Stimulated activated CD4-positive, alpha-beta T cell treated with anti-CD3 and anti-CD28 coated beads, Interleukin-1b, Interleukin-23, amount 100 ng/mL, for 48 hours (primary cell): Measurements from ENCODE around the gene GZF1.
A peak's percentile ranks its signal among the peaks of the same experiment; 100 is the strongest.

ENCODE experiments used
- DNase-seq: peaks from one replicate; pipeline ENCODE4 v3.0.0-alpha.2; 2020

The GZF1 gene

DNA sequence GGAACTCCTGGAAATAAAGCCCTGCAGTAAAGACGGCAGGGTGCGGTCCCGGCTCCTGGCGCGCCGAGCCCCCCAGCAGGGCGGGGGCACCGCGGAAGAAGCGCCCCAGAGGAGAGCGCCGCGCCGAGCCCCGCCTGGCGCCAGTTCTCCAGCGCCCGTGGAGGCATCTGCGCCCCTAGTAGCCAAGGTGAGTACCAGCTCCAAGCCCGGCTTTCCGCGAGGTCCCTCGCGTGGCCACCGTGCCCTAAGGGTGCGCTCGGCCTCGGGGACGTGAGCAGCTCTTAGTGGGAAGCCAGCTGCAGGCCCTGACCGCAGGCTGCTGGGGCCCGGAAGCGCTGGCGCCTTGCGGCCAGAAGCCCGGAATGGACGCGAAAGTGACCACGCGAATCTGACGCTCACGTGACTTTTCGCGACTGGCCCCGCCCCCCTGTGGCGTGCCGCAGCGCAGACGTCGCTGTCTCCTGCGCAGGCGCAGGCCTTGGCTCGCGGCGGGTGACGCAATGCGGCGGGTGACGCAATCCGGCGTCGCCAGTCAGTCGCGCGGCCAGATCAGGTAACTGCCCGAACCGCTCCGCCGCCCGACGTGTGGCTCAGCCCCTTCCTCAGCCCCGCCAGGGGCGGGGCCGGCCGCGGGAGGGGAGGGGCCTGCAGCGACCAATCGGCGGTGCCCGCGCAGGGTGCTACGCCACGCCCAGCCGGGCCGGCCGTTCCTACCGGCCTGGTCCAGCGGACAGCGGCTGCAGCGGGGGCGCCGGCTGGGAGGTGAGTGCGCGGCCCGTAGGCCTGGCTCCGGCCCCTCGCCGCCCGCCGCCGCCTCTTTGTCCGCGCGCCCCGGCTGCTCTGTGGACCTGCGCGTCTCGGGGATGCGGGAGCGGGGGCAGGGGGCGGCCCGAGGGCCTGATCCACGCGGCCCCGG, at the start of gene GZF1:
GZF1 (plus strand) TSS at position 707 of the 916 bp plus-strand sequence. CDS start 2,202 bp downstream, outside the sequence.
- peak; percentile 97 for DNase-seq

DNA sequence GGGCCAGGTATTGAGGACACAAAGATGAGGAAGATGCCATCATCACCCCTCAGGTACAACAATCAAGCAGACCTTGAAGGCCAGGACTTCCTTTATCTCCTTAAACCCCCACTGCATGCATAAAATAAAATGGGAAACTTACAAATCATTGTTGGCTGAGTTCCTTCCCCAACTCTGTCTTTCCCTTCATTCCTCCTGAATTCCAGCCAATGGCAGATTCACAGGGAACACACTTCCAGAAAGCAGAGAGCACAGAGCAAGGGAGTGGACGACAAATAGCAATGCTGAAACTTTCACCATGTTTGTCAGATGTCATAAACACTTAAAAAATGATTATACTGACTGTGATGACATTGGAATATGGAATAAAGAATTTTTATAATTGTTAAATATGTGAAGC, 48.7 kb upstream of the GZF1 start:
- DNase-seq = no peak

DNA sequence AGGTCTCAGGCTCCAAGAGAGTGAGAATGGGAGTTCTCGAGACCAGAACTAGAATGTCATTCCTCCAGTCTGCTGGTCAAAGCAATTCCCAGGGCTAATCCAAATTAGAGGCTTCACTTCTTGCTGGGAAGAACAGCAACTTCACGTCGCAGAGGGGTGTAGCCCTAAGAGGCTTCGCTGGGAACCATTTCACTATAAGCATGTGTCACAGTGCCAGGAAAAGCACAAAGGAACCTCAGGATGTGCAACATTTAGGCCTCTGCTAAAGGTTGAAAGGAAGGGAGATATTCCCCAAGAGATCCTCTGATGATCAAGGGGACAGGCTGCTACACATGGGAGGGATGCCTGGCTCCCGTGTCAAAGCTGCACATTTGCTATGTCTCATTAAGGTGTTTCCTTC, 47.3 kb upstream of the GZF1 start:
- no peak for DNase-seq

DNA sequence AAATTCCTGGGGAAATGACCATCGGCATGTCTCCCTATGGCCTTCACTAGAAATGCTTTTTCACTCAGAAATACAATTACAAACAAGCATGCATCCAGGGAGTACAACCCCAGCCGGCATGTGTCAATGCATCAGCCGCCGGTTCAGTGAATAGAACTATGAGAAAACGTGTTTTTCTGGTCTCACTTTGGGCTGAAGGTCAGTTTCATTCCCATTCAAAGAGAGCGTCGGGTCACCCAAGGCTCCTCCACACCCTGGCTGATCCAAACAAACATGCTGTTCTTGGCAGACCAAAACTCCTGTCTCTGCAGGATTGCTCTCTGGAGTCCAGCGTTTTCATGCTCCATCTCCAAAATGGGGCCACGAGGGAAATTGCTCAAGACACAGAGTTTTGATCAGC, 46.9 kb upstream of the GZF1 start:
- no peak for DNase-seq

DNA sequence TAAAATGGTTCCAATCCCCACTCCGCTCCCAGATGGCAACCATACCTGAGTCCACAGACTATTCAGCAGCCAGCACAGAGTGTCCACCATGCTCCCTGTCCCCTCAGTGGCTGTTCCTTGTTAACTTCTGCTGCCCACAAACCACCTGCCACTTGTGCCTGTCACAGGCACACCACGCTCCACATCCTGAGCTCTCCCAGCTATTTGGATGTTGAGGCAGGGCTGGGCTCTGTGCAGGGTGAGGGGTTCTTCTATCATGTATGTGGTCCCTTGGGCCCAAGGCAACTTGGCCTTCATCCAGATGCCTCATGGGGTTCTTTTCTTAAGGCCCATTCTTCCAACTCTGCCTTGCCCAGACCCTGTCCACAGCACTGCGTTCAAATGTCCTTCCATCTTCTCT, 45.4 kb upstream of the GZF1 start:
- no peak for DNase-seq

DNA sequence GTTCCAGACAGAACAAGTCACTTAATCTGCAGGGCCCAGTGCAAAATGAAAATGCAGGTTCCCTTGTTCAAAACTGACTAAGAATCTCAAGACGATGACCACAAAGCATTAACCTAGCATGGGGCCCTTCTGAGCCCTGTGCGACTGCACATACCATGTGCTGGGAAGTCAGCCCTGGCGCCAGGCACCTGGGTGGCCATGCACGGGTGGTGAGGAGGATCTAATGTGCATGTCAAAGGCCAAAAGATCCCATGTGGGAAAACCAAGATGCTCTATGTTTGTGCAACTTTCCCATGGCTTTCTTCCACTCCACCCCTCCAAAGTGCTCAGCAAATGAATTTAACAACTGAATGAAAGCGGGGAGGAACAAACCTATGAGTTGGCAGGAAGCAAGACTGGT, 44.9 kb upstream of the GZF1 start:
- no peak for DNase-seq

DNA sequence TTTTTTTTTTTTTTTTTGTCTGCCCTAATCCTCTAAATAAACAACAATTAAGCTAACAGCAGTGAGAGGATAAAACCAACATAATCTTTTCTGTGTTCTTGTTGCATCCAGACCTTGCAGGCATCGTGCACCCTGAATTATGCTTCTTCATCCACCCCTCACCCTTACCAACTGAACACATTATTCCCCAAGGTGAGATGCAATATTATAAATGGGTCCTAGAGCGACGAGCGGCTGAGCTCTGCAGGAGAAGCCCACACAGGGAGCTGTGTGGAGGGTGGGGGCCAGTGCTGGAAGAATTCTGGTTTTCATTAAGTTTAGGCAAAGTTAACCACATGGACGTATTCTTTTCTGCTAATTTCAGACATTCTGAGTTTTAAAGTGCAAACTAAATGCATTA, 43.6 kb upstream of the GZF1 start:
- DNase-seq = no peak

DNA sequence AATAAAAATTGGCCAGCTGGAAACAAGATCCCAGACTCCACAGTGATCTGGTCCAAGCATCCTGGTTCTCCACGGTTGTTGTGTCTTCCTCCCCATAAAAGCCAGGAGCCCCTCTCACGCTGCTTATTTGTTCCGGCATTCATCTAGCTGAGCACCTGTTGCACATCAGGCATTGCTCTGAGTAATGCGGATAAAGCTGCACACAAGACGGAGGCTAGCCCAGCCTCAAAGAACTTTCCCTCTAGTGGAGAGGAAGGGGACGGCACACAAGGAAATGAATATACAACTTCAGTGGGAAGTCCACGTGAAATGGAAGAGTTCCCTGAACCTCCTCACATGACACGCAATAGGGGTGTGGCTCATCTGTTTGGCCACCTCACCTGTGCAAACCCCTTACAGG, 41.7 kb upstream of the GZF1 start:
- DNase-seq = no peak

DNA sequence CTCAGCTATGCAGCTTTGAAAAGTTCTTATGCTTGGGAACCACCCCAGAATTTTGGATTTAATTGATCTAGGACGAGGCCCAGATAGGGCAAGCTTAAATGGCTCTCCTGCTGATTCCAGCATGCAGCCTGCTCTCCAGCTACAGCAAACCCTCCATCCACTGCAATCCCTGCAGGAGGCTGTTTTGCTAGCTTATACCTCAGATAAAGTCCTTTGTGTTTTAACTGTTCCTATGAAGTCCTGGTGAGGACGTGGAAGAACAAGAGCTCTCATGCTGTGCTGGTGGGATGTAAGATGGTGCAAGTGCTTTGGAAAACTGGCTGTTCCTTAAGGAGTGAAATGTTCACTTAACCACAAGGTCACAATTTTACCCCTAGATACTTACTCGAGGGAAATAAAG, 36.9 kb upstream of the GZF1 start:
- DNase-seq = no peak

DNA sequence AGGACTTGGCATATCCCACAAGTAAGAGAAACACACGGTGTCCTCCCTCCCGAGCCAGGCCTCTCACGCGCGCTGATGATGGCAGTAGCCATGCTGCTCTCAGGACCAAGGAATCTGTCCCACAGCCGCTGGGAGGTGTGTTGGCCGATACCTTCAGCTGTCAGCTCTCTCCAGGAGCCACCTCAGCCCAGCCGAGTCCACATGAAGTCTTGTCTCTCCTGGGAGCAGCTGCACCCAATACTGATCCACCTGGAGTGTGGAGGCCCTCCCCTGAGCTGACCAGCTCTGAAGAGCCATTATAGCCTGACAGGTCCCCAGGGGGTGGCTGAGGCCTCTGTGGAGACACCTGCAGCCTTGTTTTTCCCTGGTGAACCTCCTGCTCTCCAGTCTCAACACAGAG, 35.2 kb upstream of the GZF1 start:
- DNase-seq = no peak

DNA sequence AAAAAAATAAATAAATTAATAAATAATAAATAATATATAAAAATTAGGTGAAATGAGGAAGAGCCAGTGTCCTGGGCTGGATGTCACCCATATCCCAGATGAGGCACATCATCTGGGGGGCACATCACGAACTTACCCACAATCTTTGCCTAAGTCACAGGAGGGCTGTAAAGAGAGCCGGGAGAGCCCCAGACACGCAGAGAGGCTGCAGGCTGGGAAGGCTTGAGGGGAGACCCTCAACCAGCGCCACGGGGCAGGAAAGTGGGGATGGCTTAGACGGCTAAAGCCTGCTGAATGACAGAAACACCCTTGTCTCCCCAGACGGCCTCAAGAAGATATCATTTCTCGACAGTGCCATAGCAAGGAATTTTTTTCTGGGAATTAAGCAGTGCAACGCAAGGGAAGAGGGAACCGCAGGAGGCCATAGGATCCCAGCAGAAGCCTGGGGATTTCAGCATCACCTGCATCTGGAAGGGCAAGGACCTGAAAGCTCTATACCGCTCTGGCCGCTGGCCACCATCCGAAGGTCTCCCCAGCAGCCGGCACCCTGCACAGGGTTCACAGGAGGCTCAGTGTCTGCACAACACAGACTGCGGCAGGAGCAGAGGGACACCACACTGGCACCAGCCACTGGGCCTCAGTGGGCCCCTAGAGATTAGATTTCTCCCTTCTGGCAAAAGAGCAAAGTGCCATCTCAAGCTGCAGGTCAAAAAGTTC, 34.2 kb upstream of the GZF1 start:
- DNase-seq = no peak

DNA sequence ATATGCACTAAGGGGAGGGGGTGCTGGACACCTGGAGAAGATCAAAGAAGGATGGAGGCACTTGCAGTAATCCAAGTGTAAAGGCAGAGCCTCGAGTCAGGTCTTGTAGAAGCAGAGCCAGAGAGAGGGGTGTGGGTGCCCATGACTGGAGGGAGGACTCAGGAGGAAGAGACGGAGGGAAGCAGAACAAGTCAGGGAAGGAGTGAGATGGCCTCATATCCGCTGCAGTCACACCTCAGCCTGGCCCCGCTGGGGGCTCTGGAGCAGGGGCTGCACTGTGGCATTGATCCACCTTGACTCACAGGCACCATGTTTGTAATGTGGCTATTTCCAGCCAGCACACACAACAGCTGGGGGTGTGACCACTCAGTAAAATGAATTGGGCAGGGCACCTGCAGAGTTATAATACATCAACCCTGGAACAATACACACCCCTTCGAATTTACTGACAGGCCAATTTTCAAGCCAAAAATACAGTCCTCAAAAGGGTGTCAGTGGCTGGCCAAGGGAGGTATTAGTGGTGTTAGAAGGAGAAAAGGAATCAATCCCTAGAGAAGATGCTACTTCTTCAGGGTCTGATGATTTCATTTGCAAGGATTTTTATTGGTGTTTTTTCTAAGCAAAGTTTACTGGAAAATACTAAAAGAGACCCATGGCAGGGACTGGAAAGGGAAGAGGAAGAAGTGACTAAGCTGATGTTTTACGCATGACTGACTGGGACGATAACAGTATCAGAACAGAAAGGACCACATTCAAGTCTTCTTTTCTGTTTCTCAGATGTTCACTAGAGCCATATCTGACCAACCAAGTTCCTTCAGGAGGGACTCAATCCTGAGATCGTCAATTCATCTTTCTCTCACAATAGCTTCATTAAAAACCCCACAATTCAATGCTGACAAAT, 30.3 kb upstream of the GZF1 start:
- DNase-seq = no peak

DNA sequence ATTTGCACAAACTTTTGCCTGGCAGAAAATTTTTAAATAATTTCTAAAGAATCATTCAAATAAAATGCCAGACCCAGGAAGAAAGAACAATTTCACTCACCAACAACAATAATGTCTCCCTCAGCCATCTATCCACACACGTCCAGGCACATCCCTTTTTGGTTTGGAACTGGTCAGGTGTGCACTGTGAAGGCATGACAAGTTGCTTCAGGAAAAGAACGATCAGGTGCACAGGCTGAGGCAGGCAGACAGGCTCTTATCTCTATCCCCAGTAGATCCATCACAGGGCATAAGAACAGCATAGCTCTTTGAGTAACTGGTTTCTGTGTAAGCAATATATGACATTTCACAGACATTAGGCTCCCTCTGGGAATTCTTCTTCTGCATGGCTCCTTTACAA, 29.5 kb upstream of the GZF1 start:
- DNase-seq = no peak

DNA sequence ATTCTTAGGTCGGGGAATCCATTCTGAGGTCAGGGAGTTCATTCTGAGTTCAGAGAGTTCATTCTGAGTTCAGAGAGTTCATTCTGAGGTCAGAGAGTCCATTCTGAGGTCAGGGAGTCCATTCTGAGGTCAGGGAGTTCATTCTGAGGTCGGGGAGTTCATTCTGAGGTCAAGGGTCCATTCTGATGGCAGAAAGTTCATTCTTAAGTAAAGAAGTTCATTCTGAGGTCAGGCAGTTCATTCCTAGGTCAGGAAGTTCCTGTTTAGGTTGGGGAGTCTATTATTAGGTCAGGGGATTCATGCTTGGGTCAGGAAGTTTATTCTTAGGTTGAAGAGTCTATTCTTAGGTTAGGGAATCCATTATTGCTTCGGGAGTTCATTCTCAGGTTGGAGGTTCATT, 27.9 kb upstream of the GZF1 start:
- no peak for DNase-seq

DNA sequence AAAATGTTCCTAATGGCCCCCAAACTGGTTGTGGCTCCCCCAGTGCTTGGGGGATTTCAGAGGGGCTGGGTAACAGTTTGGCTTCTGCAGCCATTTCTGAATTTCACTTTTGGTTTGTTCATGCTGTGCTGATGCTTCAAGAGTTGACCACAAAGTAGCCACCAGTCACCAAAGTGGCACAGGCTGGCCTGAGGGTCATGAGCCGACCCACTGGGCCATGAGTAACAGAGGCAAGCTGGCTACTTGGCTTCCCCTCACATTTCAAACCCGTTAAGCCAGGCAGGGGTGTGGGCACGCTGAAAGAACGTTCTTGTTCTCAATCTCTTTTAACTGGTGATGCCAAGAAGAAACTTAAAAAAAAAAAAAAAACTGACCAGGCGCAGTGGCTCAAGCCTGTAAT, 26.5 kb upstream of the GZF1 start:
- DNase-seq = no peak

DNA sequence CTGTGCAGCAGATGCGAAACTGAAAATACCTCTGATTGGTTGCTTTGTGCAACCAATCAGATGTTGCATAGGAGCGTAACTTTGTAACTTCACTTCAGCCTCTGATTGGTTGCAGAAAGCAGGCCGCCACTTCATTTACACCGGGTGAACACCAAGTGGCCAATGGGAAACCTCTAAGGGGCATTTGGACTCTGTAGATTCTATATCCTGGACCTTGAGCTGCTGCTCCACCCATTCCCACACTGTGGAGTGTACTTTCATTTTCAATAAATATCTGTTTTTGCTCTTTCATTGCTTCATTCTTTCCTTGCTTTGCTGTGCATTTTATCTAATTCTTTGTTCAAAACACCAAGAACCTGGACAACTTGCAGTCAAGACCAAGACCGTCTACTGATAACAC, 25.5 kb upstream of the GZF1 start:
- DNase-seq = no peak

DNA sequence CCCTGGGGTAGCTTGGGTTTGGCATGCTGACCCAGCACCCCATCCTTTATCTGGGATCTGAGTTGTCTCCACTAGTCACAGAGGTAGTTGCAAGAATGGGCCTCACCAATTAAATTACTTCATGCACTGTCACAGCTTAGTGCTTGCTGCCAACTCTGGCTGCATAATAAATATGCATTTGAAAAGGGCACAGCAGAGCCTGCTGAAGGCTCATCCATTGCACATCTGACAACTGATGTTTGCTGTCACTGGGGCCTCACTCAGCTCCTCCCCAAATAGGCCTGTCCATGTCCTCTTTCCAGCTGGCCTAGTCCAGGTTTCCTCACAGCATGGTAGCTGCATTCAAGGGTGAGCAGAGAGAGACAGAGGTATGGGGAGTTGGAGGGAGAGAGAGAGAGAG, 24.7 kb upstream of the GZF1 start:
- no peak for DNase-seq

DNA sequence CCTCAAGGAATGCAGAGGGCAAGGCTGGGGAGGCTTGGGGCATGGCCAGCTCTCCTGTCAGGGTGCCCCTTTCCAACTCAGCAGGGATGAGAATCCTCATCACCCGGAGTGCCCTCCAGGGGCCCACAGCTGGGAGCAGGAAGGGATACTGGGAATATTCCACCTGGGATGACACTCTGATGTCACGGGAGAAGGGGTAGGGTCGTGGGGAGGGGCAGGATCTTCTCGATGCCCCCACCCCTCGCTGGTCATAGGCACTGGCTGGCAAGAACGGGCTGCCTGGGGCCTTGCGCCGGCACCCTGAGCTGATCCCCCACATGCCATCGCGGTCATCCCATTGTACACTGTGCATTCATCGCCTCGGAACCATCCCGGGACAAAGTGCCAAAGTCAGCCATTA, 22.0 kb upstream of the GZF1 start:
- DNase-seq = no peak

DNA sequence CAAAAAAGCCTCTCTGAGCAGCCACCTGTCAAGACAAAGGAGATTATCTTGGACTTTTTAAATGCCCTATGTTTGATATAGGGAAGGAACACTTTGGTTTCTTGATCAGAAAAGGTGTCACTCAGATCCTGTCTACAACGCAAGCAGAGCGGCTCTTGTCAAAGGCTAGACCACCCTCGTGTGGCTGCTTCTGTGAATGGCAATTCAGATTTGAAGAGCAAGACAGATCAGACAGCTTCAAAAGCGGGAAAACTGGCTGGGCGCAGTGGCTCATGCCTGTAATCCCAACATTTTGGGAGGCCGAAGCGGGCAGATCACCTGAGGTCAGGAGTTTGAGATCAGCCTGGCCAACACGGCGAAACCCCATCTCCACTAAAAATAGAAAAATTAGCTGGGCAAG, 21.5 kb upstream of the GZF1 start:
- peak; percentile 39 for DNase-seq

DNA sequence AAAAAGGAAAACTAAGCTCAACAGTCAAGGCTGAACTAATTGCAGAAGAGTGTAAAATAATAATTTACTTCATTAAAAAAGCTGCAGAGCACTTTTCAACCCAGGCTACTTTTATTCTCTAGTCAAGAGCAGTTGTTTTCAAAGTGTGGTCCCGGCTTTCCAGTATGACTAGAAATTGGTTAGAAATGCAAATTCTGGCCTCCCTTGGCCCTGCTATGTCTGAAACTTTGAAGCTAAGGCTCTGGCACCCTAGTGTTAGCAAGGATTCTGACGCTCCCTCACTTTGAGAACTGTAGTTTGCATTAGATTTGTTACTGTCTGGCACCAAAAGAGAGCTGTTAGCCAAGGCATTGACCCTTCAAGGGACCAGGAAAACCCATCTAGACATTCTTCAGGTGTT, 20.9 kb upstream of the GZF1 start:
- no peak for DNase-seq

DNA sequence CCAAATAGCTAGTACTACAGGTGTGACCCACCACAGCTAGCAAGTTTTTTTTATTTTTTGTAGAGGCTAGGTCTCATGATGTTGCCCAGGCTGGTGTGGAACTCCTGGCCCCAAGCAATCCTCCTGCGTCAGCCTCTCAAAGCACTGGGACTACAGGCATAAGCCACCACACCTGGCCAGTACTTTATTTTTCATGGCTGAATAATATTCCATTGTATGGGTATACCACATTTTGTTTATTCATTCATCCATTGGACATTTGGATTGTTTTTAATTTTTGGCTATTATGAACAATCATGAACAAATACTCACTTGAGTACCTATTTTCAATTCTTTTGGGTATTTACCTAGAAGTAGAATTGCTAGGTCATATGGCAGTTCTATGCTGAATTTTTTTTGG, 18.4 kb upstream of the GZF1 start:
- no peak for DNase-seq

DNA sequence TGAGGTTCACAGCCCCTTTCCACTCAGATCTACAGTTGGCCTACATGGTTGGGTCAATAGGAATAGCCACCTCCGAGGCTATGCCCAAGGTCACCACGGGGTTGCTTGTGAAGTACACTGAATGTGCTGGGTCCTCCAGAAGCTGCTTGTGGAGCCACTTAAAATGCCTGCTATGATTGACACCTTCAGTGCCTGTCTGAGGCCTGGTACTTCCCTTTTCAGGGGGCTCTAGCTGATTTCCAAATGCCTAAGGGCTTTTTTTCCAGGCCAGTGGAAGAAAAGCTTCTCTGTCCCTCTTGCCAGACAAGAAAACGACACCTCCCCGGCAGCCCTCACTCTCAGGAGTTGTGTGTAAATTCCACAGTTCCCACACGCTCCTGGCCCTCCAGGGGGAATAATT, 17.6 kb upstream of the GZF1 start:
- DNase-seq = no peak

DNA sequence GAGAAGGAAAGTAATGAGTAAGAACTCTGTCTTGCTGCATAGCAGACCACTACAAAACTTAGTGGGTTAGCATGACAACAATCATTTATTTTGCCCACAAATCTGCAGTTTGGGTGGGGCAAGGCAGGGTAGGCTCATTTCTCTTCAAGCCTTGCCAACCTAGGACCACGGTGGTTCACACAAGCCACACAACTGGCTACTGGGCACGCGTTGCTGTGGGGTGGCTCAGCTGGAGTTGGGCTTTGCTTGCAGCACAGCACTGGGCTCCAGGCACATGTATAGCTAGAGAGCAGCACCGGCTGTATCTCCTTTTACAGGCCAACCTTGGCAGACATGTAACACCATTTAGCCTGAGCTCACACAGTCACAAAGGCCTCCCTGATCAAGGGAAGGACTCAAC, 16.0 kb upstream of the GZF1 start:
- DNase-seq = no peak
